Vagina (tissue), 2 donors: ENCODE results near the gene PIH1D1. TPM values are rescaled to one million over a fixed set of nuclear protein-coding genes. Genes with fewer than 3 reads are reported as not detected.

Source experiments
- DNase-seq, 2 donors: peaks; one replicate each; pipeline ENCODE4 v3.0.0-alpha.2; 2017; ENCODE audit errors: extremely low spot score in 2 of 2
- H3K27ac ChIP-seq: fragments of 200-600 bp; sonication (generic); one replicate; pipeline ENCODE4 v1.5.1; 2019
- H3K27me3 ChIP-seq: fragments of 200-600 bp; sonication (generic); one replicate; pipeline ENCODE4 v1.5.1; 2019
- H3K36me3 ChIP-seq, 2 donors: fragments of 200-600 bp; sonication (generic); one replicate each; pipeline ENCODE4 v1.5.1; 2017 to 2019
- H3K4me1 ChIP-seq: fragments of 200-600 bp; sonication (generic); one replicate; pipeline ENCODE4 v1.5.1; 2019
- H3K4me3 ChIP-seq, 2 donors: fragments of 200-600 bp; sonication (generic); 1 replicate in 1 of 2; 2 replicates in 1 of 2; pipeline ENCODE4 v1.5.1; 2016 to 2019
- H3K9me3 ChIP-seq: fragments of 200-600 bp; sonication (generic); one replicate; pipeline ENCODE4 v1.5.1; 2019
- POLR2A ChIP-seq, 2 donors: fragments of 450-650 bp; IDR thresholded peaks; one replicate each; pipeline ENCODE4 v1.6.1; 2017; ENCODE audit warnings: antibody characterized with exemption in 2 of 2, mild to moderate bottlenecking in 2 of 2, moderate library complexity in 2 of 2
- POLR2AphosphoS5 ChIP-seq, 2 donors: sonication (generic); formaldehyde crosslinking; IDR thresholded peaks; one replicate each; pipeline ENCODE4 v1.9.0; 2017; ENCODE audit warnings: antibody characterized with exemption in 2 of 2, mild to moderate bottlenecking in 2 of 2, low read depth in 1 of 2; ENCODE audit not compliant: insufficient read depth in 1 of 2
- intact Hi-C: fragments of 100-400 bp; cut with DNase I; formaldehyde crosslinking; loops from one replicate; pipeline ENCODE4 v1.15.1; 2023
- total RNA-seq: library from RNA; depleted of rRNA; stranded (reverse); fragments of >200 nt; gene quantifications from one replicate; pipeline ENCODE4 v1.2.3, GENCODE V29; 2016
- TF ChIP-seq, protein P1 (sequence below), 3 experiments: fragments of 450-650 bp in 2 of 3; fragments of 200-600 bp in 1 of 3; sonication (generic) in 1 of 3; IDR thresholded peaks; one replicate each; pipeline ENCODE4 v1.5.1; 2017 to 2019; ENCODE audit warnings: antibody characterized with exemption in 3 of 3, mild to moderate bottlenecking in 2 of 3, moderate library complexity in 2 of 3

Gene PIH1D1
- 96.3 TPM for total RNA-seq

DNA sequence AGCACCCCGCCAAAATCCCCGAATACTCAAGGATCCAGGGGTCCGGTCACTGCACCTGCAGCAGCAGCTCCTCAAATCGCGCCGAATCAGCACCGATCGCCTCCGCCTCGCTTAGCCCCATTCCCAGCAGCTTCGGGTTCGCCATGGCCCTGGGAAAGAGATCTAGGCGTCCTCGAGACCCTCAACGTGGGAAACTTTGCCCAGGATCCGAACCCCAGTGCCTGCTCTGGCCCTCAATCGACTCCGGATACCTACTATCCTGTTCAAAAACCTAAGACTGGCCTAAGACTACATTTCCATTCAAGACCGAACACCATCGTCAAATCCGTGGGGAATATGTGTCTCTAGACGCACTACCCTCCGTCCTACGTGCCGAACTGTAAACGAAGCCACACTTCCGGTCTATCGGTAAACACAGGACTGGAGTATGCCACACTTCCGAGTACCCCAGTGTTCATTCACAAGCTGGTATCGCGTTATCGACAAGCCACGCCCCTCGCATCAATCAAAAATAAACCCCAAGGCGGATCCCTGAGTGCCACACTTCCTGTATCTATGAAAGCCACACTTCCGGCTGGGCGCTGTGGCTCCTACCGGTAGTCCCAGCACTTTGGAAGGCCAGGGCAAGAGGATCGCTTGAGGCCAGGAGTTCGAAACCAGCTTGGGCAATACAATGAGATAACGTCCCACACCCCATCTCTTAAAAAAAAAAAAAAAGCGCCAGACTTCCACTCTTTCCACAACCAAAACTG, at the start of gene PIH1D1:
TSS of gene PIH1D1 (minus strand) at position 385 of the 752 bp plus-strand sequence. CDS start at position 145, 240 bp downstream.
- peak within 1 kb of the TSS; percentile 65 to 69 for H3K4me3 ChIP-seq
- intact Hi-C loops: no loop called here
- peak in 1 of 2 donors; percentile 98 for DNase-seq
- H3K27me3 ChIP-seq: no peaks in the 10 kb centered on the region
- H3K9me3 ChIP-seq: no peaks in the 10 kb centered on the region
- TF ChIP-seq POLR2A (IDR thresholded peaks at IDR 0.05): no peak
- TF ChIP-seq POLR2AphosphoS5 (IDR thresholded peaks at IDR 0.05; ENCODE audit: insufficient read depth in 1 of 2, low read depth in 1 of 2): peak; percentile 55 to 98
- H3K27ac ChIP-seq: peak within 1 kb of the TSS; percentile 95
- H3K36me3 ChIP-seq: peaks cover 0 to 10% of the 10 kb centered on the region in 2 donors
- H3K4me1 ChIP-seq: peaks cover 52% of the 10 kb centered on the region

DNA sequence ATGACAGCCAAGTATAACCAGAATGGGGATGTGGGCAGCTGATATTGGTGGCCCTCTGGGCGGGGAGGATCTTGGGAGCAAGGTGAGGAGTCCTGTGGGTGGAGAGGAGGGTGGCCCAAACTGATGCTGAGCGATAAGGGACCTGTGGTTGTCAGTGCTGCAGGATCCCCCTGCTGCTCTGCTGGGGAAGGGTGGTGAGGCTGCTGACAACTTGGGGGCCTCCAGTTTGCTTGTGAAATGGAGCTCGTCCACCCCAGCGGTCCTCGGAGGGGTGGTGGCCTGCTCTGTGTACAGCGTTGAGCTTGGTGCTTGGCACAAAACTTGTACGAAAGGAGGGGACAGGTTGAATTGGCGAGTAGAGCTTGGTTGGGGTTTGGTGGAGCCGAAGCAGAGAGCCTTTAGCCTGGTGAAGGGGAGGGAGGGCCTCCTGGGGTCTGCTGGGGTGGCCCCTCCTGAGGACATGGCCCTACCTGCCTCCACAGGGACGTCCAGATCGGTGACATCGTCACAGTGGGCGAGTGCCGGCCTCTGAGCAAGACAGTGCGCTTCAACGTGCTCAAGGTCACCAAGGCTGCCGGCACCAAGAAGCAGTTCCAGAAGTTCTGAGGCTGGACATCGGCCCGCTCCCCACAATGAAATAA, 47.5 kb upstream of the PIH1D1 start:
- Histone ChIP-seq H3K27me3 (no peaks in the 10 kb centered on the region), H3K4me3 (peak overlapping the region; percentile 35 to 36), H3K9me3 (no peaks in the 10 kb centered on the region), H3K27ac (peak overlapping the region; percentile 93), H3K36me3 (peaks cover 3 to 30% of the 10 kb centered on the region in 2 donors), H3K4me1 (peaks cover 53% of the 10 kb centered on the region)
- DNase-seq: peak in 1 of 2 donors; percentile 86
- TF ChIP-seq POLR2A (IDR thresholded peaks at IDR 0.05) (no peak), POLR2AphosphoS5 (IDR thresholded peaks at IDR 0.05; ENCODE audit: insufficient read depth in 1 of 2, low read depth in 1 of 2) (no peak)
- TF ChIP-seq, protein P1, sequence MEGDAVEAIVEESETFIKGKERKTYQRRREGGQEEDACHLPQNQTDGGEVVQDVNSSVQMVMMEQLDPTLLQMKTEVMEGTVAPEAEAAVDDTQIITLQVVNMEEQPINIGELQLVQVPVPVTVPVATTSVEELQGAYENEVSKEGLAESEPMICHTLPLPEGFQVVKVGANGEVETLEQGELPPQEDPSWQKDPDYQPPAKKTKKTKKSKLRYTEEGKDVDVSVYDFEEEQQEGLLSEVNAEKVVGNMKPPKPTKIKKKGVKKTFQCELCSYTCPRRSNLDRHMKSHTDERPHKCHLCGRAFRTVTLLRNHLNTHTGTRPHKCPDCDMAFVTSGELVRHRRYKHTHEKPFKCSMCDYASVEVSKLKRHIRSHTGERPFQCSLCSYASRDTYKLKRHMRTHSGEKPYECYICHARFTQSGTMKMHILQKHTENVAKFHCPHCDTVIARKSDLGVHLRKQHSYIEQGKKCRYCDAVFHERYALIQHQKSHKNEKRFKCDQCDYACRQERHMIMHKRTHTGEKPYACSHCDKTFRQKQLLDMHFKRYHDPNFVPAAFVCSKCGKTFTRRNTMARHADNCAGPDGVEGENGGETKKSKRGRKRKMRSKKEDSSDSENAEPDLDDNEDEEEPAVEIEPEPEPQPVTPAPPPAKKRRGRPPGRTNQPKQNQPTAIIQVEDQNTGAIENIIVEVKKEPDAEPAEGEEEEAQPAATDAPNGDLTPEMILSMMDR (IDR thresholded peaks at IDR 0.05): no peak
- intact Hi-C loops: loop anchor here (10.0 kb wide), 1 partner anchor 166 kb away; the partner anchor contains the start of genes BCL2L12 and IRF3

DNA sequence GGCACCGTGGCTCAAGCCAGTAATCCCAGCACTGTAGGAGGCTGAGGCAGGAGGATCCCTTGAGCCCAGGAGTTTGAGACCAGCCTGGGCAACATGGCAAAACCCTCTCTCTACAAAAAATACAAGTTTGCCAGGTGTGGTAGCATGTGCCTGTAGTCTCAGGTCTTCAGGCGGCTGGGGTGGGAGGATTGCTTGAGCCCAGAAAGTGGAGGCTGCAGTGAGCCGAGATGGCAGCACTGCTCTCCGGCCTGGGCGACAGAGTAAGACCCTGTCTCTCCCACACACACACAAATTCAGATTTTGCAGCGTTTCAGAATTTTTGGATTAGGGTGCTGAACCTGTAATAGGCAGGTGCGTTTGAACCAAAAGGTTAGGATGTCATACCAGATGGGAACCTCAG, 46.9 kb upstream of the PIH1D1 start:
- Histone ChIP-seq H3K27me3 (no peaks in the 10 kb centered on the region), H3K4me3 (no peak overlapping the region), H3K36me3 (peaks cover 3 to 30% of the 10 kb centered on the region in 2 donors), H3K4me1 (peaks cover 50% of the 10 kb centered on the region), H3K9me3 (no peaks in the 10 kb centered on the region), H3K27ac (peak overlapping the region; percentile 93)
- TF ChIP-seq POLR2AphosphoS5 (IDR thresholded peaks at IDR 0.05; ENCODE audit: insufficient read depth in 1 of 2, low read depth in 1 of 2) (no peak), POLR2A (IDR thresholded peaks at IDR 0.05) (no peak)
- TF ChIP-seq, protein P1 (IDR thresholded peaks at IDR 0.05): no peak
- DNase-seq: peak in 1 of 2 donors; percentile 80
- intact Hi-C loops: loop anchor here (10.0 kb wide), 1 partner anchor 166 kb away; the partner anchor contains the start of genes BCL2L12 and IRF3

DNA sequence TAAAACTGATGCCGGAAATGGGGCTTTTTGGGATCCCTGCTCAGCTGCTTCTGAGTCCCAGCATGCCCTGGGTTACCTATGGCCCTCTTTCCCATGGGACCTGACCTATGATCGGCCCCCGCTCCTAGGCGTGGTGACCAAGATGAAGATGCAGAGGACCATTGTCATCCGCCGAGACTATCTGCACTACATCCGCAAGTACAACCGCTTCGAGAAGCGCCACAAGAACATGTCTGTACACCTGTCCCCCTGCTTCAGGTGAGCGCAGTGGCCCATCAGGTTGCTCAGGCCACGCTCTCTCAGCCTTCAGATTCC, 46.1 kb upstream of the PIH1D1 start:
- Histone ChIP-seq H3K9me3 (no peaks in the 10 kb centered on the region), H3K27ac (peak overlapping the region; percentile 93), H3K4me1 (peaks cover 45% of the 10 kb centered on the region), H3K27me3 (no peaks in the 10 kb centered on the region), H3K4me3 (peak overlapping the region in 1 of 2 donors; percentile 52), H3K36me3 (peaks cover 3 to 34% of the 10 kb centered on the region in 2 donors)
- DNase-seq: no peak
- TF ChIP-seq, protein P1 (IDR thresholded peaks at IDR 0.05): no peak
- TF ChIP-seq POLR2A (IDR thresholded peaks at IDR 0.05) (no peak), POLR2AphosphoS5 (IDR thresholded peaks at IDR 0.05; ENCODE audit: insufficient read depth in 1 of 2, low read depth in 1 of 2) (no peak)
- intact Hi-C loops: loop anchor here (10.0 kb wide), 1 partner anchor 167 kb away; the partner anchor contains the start of genes BCL2L12 and IRF3

DNA sequence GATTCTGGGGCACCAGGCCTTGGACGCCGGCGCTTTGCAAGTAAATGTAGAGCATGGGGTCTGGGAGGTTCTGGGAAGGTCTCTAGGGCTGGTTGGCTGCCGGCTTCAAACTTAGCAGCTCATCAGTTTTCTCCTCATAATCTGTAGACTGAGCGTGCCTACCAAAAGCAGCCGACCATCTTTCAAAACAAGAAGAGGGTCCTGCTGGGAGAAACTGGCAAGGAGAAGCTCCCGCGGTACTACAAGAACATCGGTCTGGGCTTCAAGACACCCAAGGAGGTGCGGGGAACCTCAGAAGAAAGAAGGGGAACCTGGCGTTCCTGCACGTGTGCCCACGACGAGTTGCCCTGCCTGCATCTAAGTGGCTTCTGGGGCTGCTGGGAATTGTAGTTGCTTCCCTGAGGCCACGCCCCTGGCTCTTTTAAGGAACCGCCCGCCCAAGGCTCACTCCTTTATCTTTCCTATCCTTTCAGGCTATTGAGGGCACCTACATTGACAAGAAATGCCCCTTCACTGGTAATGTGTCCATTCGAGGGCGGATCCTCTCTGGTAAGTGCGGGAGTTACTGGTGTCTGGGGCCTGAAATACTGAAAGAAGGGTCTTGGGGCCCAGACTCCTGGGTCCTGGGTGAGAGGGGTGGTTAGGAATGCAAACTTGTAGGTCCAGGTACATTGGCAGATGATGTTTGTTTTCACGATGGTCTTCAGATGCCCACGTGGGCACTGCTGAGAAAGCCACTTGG, 45.6 kb upstream of the PIH1D1 start:
- H3K4me3 ChIP-seq: peak overlapping the region; percentile 52 to 83
- peak in 1 of 2 donors; percentile 11 for TF ChIP-seq POLR2AphosphoS5 (IDR thresholded peaks at IDR 0.05; ENCODE audit: insufficient read depth in 1 of 2, low read depth in 1 of 2)
- TF ChIP-seq, protein P1 (IDR thresholded peaks at IDR 0.05): no peak
- no peaks in the 10 kb centered on the region for H3K9me3 ChIP-seq
- H3K27ac ChIP-seq: peak overlapping the region; percentile 93
- peaks cover 3 to 39% of the 10 kb centered on the region in 2 donors for H3K36me3 ChIP-seq
- peak in 1 of 2 donors; percentile 90 for DNase-seq
- H3K4me1 ChIP-seq: peaks cover 45% of the 10 kb centered on the region
- H3K27me3 ChIP-seq: no peaks in the 10 kb centered on the region
- intact Hi-C loops: loop anchor here (10.0 kb wide), 1 partner anchor 168 kb away; the partner anchor contains the start of genes BCL2L12 and IRF3
